Astrocyte of the spinal cord (primary cell): ENCODE measurements around the gene PITPNM3.
"Not testable (repeated sequence)": the region's sequence is repeated elsewhere in the genome, so short reads cannot be mapped to it uniquely, and the experiment has no call there.

ENCODE experiments used
- DNase-seq: peaks from one replicate; pipeline ENCODE4 v3.0.0; 2011; ENCODE audit warnings: low read depth, low spot score
- H3K4me3 ChIP-seq: 2 replicates; pipeline ENCODE4 v1.5.1; 2011; ENCODE audit warnings: low read depth, mild to moderate bottlenecking, low read length, moderate library complexity
- CTCF ChIP-seq: IDR thresholded peaks from 2 replicates; pipeline ENCODE4 v1.5.1; 2012; ENCODE audit warnings: low read depth, mild to moderate bottlenecking, low read length, inconsistent platforms
- in situ Hi-C: cut with HindIII; loops from 2 replicates; pipeline ENCODE4 v1.10.0; 2017; ENCODE audit warnings: low sequenced_read_pairs

The PITPNM3 gene

GRCh38 chr17:6596941-6597340, 40.6 kb upstream of the PITPNM3 start:
- in situ Hi-C loops, result no loop called here
- TF ChIP-seq CTCF, result no peak
- DNase-seq, result no peak
- H3K4me3 ChIP-seq, result no peak overlapping the region

- no peak for DNase-seq
- in situ Hi-C loops, result no loop called here
- no peak overlapping the region for H3K4me3 ChIP-seq
- TF ChIP-seq CTCF, result no peak
These were observed 40.2 kb upstream of the PITPNM3 start for GRCh38 chr17:6596511-6596910.

- no peak for TF ChIP-seq CTCF
- no peak overlapping the region for H3K4me3 ChIP-seq
- in situ Hi-C loops, result no loop called here
- DNase-seq, result no peak
These were observed 39.7 kb upstream of the PITPNM3 start for GRCh38 chr17:6596081-6596480.

- DNase-seq, in situ Hi-C loops, H3K4me3 ChIP-seq: not testable (repeated sequence)
These were observed 37.0 kb upstream of the PITPNM3 start for GRCh38 chr17:6593371-6593770.

- TF ChIP-seq CTCF, result no peak
- in situ Hi-C loops, result no loop called here
- H3K4me3 ChIP-seq, result no peak overlapping the region
- DNase-seq, result peak; percentile 41
These were observed 35.8 kb upstream of the PITPNM3 start for GRCh38 chr17:6592173-6592572.

GRCh38 chr17:6591599-6592158, 35.3 kb upstream of the PITPNM3 start:
- H3K4me3 ChIP-seq, result no peak overlapping the region
- DNase-seq, result peak; percentile 85
- TF ChIP-seq CTCF, result no peak
- in situ Hi-C loops, result no loop called here

- in situ Hi-C loops, result no loop called here
- TF ChIP-seq CTCF, result no peak
- no peak for DNase-seq
- no peak overlapping the region for H3K4me3 ChIP-seq
These were observed 33.1 kb upstream of the PITPNM3 start for GRCh38 chr17:6589266-6589946.
